ENCODE measurements around the gene WNT5B. TPM values are rescaled to one million over a fixed set of nuclear protein-coding genes. Genes with fewer than 3 reads are reported as not detected.
A peak's percentile ranks its signal among the peaks of the same experiment; 100 is the strongest.

WNT5B gene
- total RNA-seq, 3 donors from 2014 or later (not counting 1 experiment from before 2014, with no cell fraction given), result not detected

DNA sequence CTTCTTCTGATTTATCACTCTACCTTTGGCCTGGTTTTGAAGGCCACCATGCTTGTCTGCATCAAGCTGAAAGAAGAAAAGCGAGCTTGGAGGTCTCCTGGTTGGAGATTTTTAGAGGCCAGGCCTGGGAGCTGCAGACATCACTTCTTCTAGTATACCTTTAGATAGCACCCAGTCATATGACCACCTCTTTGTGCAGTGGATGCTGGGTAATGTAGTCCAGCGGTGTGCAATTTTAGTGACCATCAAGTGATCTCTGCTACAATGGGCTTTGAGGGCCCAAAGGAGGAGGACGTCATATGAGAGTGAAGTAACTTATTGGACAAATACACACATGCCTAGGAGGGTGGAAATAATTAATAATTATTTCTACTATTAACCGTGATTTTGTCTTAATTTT, 15.2 kb upstream of the WNT5B start:
- no peak overlapping the region for H3K4me3 Mint-ChIP-seq
- Histone ChIP-seq H3K27me3 (ENCODE audit: control insufficient read depth, insufficient read depth, low read length) (no peaks in the 10 kb centered on the region), H3K9me3 (ENCODE audit: control insufficient read depth, insufficient read depth, low read length) (no peaks in the 10 kb centered on the region), H3K4me1 (ENCODE audit: control insufficient read depth, insufficient read depth, low read length) (peaks cover 7% of the 10 kb centered on the region), H3K36me3 (ENCODE audit: control insufficient read depth, insufficient read depth, low read length) (no peaks in the 10 kb centered on the region), H3K4me3 (ENCODE audit: low read length) (no peak overlapping the region), H3K27ac (ENCODE audit: low read length) (no peak overlapping the region)
- DNase-seq (no peak), ATAC-seq (peak in 1 of 3 donors; percentile 33)
- no peaks in the 10 kb centered on the region for H3K4me1 Mint-ChIP-seq
- TF ChIP-seq, protein P1, sequence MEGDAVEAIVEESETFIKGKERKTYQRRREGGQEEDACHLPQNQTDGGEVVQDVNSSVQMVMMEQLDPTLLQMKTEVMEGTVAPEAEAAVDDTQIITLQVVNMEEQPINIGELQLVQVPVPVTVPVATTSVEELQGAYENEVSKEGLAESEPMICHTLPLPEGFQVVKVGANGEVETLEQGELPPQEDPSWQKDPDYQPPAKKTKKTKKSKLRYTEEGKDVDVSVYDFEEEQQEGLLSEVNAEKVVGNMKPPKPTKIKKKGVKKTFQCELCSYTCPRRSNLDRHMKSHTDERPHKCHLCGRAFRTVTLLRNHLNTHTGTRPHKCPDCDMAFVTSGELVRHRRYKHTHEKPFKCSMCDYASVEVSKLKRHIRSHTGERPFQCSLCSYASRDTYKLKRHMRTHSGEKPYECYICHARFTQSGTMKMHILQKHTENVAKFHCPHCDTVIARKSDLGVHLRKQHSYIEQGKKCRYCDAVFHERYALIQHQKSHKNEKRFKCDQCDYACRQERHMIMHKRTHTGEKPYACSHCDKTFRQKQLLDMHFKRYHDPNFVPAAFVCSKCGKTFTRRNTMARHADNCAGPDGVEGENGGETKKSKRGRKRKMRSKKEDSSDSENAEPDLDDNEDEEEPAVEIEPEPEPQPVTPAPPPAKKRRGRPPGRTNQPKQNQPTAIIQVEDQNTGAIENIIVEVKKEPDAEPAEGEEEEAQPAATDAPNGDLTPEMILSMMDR (IDR thresholded peaks at IDR 0.05), result no peak
- intact Hi-C loops (cut with micrococcal nuclease), result no loop called here
- no peaks in the 10 kb centered on the region for H3K9me3 Mint-ChIP-seq
- no peaks in the 10 kb centered on the region for H3K36me3 Mint-ChIP-seq
- peaks cover 12 to 22% of the 10 kb centered on the region in 2 donors for H3K27me3 Mint-ChIP-seq (ENCODE audit: low read depth in 2 of 2)
- 82% methylated on average over 3 of the region's 4 CpGs for WGBS (ENCODE audit: insufficient coverage)
- H3K27ac Mint-ChIP-seq, result no peak overlapping the region

DNA sequence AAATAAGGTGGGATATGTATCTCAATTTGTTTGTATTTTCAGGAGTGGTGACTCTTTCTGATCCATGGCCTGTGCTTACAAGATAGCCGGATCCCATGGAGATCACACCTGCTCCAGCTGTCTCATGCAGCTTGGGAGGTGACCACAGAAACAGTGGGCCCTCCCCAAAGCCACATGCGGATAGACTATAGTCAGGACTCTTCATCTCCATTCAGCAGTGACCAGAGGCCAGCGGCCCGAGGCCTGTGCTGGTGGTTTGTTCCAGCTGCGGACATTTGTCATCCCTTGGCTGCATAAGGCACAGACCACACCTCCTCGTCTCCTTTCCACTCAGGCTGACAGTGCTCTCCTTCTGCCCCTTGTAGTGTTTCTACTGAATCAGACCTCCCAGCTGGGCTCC, 14.7 kb upstream of the WNT5B start:
- 94% methylated on average over 6 of the region's 6 CpGs for WGBS (ENCODE audit: insufficient coverage)
- intact Hi-C loops (cut with micrococcal nuclease), result no loop called here
- no peaks in the 10 kb centered on the region for H3K36me3 Mint-ChIP-seq

GRCh38 chr12:1616233-1617066, 12.6 kb upstream of the WNT5B start:
- Histone ChIP-seq H3K4me3 (ENCODE audit: low read length) (no peak overlapping the region), H3K4me1 (ENCODE audit: control insufficient read depth, insufficient read depth, low read length) (peaks cover 7% of the 10 kb centered on the region), H3K36me3 (ENCODE audit: control insufficient read depth, insufficient read depth, low read length) (no peaks in the 10 kb centered on the region), H3K27ac (ENCODE audit: low read length) (no peak overlapping the region), H3K27me3 (ENCODE audit: control insufficient read depth, insufficient read depth, low read length) (no peaks in the 10 kb centered on the region), H3K9me3 (ENCODE audit: control insufficient read depth, insufficient read depth, low read length) (no peaks in the 10 kb centered on the region)
- ATAC-seq (no peak), DNase-seq (no peak)
- H3K4me1 Mint-ChIP-seq, result peaks cover 0 to 6% of the 10 kb centered on the region in 2 donors
- H3K9me3 Mint-ChIP-seq, result no peaks in the 10 kb centered on the region
- no peak overlapping the region for H3K4me3 Mint-ChIP-seq
- H3K27me3 Mint-ChIP-seq (ENCODE audit: low read depth in 2 of 2), result peaks cover 17 to 29% of the 10 kb centered on the region in 2 donors
- H3K36me3 Mint-ChIP-seq, result no peaks in the 10 kb centered on the region
- intact Hi-C loops (cut with micrococcal nuclease), result no loop called here
- no peak overlapping the region for H3K27ac Mint-ChIP-seq
- TF ChIP-seq, protein P1 (IDR thresholded peaks at IDR 0.05), result no peak
- WGBS (ENCODE audit: insufficient coverage), result 56% methylated on average over 16 of the region's 16 CpGs

More for the DNA sequence above, 14.7 kb upstream of the WNT5B start:
- Histone ChIP-seq H3K9me3 (ENCODE audit: control insufficient read depth, insufficient read depth, low read length) (no peaks in the 10 kb centered on the region), H3K36me3 (ENCODE audit: control insufficient read depth, insufficient read depth, low read length) (no peaks in the 10 kb centered on the region), H3K27ac (ENCODE audit: low read length) (no peak overlapping the region), H3K4me1 (ENCODE audit: control insufficient read depth, insufficient read depth, low read length) (peaks cover 7% of the 10 kb centered on the region), H3K27me3 (ENCODE audit: control insufficient read depth, insufficient read depth, low read length) (no peaks in the 10 kb centered on the region), H3K4me3 (ENCODE audit: low read length) (no peak overlapping the region)
- DNase-seq (no peak), ATAC-seq (no peak)
- H3K27me3 Mint-ChIP-seq (ENCODE audit: low read depth in 2 of 2), result peaks cover 15 to 27% of the 10 kb centered on the region in 2 donors
- TF ChIP-seq, protein P1 (IDR thresholded peaks at IDR 0.05), result no peak
- peaks cover 0 to 4% of the 10 kb centered on the region in 2 donors for H3K4me1 Mint-ChIP-seq
- no peak overlapping the region for H3K27ac Mint-ChIP-seq
- no peak overlapping the region for H3K4me3 Mint-ChIP-seq
- no peaks in the 10 kb centered on the region for H3K9me3 Mint-ChIP-seq
